H9 (cell line): ENCODE results near the gene TMEM161A. TPM values are rescaled to one million over a fixed set of nuclear protein-coding genes. Genes with fewer than 3 reads are reported as not detected.

Source experiments
- DNase-seq: peaks from one replicate; pipeline ENCODE4 v3.0.0-alpha.2; 2017
- H2AFZ ChIP-seq: one replicate; pipeline ENCODE4 v1.6.1; 2013; ENCODE audit warnings: mild to moderate bottlenecking, low read length, control low read depth, moderate library complexity
- H2AK5ac ChIP-seq: 2 replicates; pipeline ENCODE4 v1.6.1; 2013; ENCODE audit warnings: low read length, control low read depth, mixed read lengths; ENCODE audit not compliant: insufficient read length
- H2BK120ac ChIP-seq: one replicate; pipeline ENCODE4 v1.6.1; 2013; ENCODE audit warnings: low read depth, mild to moderate bottlenecking, low read length, control low read depth, inconsistent platforms; ENCODE audit not compliant: poor library complexity, severe bottlenecking
- H2BK12ac ChIP-seq: 2 replicates; pipeline ENCODE4 v1.6.1; 2013; ENCODE audit warnings: low read length, control low read depth, mixed read lengths, low read depth; ENCODE audit not compliant: insufficient read length
- H2BK15ac ChIP-seq: 2 replicates; pipeline ENCODE4 v1.6.1; 2013; ENCODE audit warnings: low read depth, low read length, control low read depth
- H2BK20ac ChIP-seq: one replicate; pipeline ENCODE4 v1.6.1; 2013; ENCODE audit warnings: low read depth, mild to moderate bottlenecking, low read length, control low read depth, inconsistent platforms; ENCODE audit not compliant: poor library complexity, severe bottlenecking
- H2BK5ac ChIP-seq: 2 replicates; pipeline ENCODE4 v1.6.1; 2013; ENCODE audit warnings: low read length, control low read depth, mixed read lengths; ENCODE audit not compliant: insufficient read length
- H3K14ac ChIP-seq: 2 replicates; pipeline ENCODE4 v1.6.1; 2013; ENCODE audit warnings: low read length, control low read depth; ENCODE audit not compliant: insufficient read depth
- H3K18ac ChIP-seq: 2 replicates; pipeline ENCODE4 v1.6.1; 2013; ENCODE audit warnings: low read depth, mild to moderate bottlenecking, mixed read lengths, low read length, control low read depth; ENCODE audit not compliant: insufficient read length
- H3K23ac ChIP-seq: 2 replicates; pipeline ENCODE4 v1.6.1; 2013; ENCODE audit warnings: low read length, control low read depth, mixed read lengths, low read depth; ENCODE audit not compliant: insufficient read length
- H3K23me2 ChIP-seq: 2 replicates; pipeline ENCODE4 v1.6.1; 2013; ENCODE audit warnings: low read depth, mild to moderate bottlenecking, mixed read lengths, low read length, control low read depth; ENCODE audit not compliant: insufficient read length, poor library complexity, severe bottlenecking
- H3K27ac ChIP-seq: 2 replicates; pipeline ENCODE4 v1.5.1; 2013; ENCODE audit warnings: low read length, control low read depth, mixed read lengths, low read depth; ENCODE audit not compliant: insufficient read length
- H3K27me3 ChIP-seq: 2 replicates; pipeline ENCODE4 v1.6.1; 2013; ENCODE audit warnings: low read length, control low read depth, inconsistent platforms; ENCODE audit not compliant: insufficient read depth
- H3K4ac ChIP-seq: 2 replicates; pipeline ENCODE4 v1.6.1; 2013; ENCODE audit warnings: low read depth, mild to moderate bottlenecking, control low read depth, inconsistent platforms, low read length, moderate library complexity
- H3K4me1 ChIP-seq: 2 replicates; pipeline ENCODE4 v1.6.1; 2013; ENCODE audit warnings: low read length, control low read depth, inconsistent platforms; ENCODE audit not compliant: insufficient read depth
- H3K4me2 ChIP-seq: 2 replicates; pipeline ENCODE4 v1.6.1; 2013; ENCODE audit warnings: low read length, control low read depth, mixed read lengths; ENCODE audit not compliant: insufficient read length, insufficient read depth
- H3K56ac ChIP-seq: 2 replicates; pipeline ENCODE4 v1.6.1; 2013; ENCODE audit warnings: low read depth, mild to moderate bottlenecking, mixed read lengths, low read length, control low read depth; ENCODE audit not compliant: insufficient read length
- H3K79me1 ChIP-seq: 2 replicates; pipeline ENCODE4 v1.6.1; 2013; ENCODE audit warnings: low read depth, mild to moderate bottlenecking, moderate library complexity, low read length, control low read depth, inconsistent platforms; ENCODE audit not compliant: insufficient read depth, poor library complexity, severe bottlenecking
- H3K79me2 ChIP-seq: 2 replicates; pipeline ENCODE4 v1.6.1; 2013; ENCODE audit warnings: low read length, control low read depth, inconsistent platforms; ENCODE audit not compliant: insufficient read depth
- H3K9ac ChIP-seq: 2 replicates; pipeline ENCODE4 v1.6.1; 2013; ENCODE audit warnings: low read length, control low read depth, mixed read lengths; ENCODE audit not compliant: insufficient read length; ENCODE audit errors: extremely low read depth
- H3K9me3 ChIP-seq: one replicate; pipeline ENCODE4 v1.6.1; 2013; ENCODE audit warnings: low read depth, low read length, inconsistent platforms; ENCODE audit not compliant: control insufficient read depth
- H3T11ph ChIP-seq: one replicate; pipeline ENCODE4 v1.6.1; 2013; ENCODE audit warnings: mild to moderate bottlenecking, low read length, control low read depth, inconsistent platforms
- H4K20me1 ChIP-seq: one replicate; pipeline ENCODE4 v1.6.1; 2013; ENCODE audit not compliant: control insufficient read depth, insufficient read length, insufficient read depth
- H4K5ac ChIP-seq: 2 replicates; pipeline ENCODE4 v1.6.1; 2013; ENCODE audit warnings: low read depth, mild to moderate bottlenecking, mixed read lengths, low read length, control low read depth; ENCODE audit not compliant: insufficient read length
- H4K8ac ChIP-seq: replicated peaks from 2 replicates; pipeline ENCODE4 v1.6.1; 2013; ENCODE audit warnings: low read length, control low read depth, mixed read lengths, low read depth; ENCODE audit not compliant: insufficient read length
- H4K91ac ChIP-seq: 2 replicates; pipeline ENCODE4 v1.6.1; 2013; ENCODE audit warnings: low read depth, mild to moderate bottlenecking, moderate library complexity, mixed read lengths, low read length, control low read depth; ENCODE audit not compliant: insufficient read length
- H3K27ac Mint-ChIP-seq, 3 experiments: 2 replicates in 2 of 3; 3 replicates in 1 of 3; pipeline ENCODE4 v1.8.0; 2020 to 2021; ENCODE audit warnings: mixed read lengths in 3 of 3, mild to moderate bottlenecking in 1 of 3, moderate library complexity in 1 of 3
- H3K27me3 Mint-ChIP-seq: 2 replicates; pipeline ENCODE4 v1.8.0; 2021; ENCODE audit warnings: low read depth, mild to moderate bottlenecking, moderate library complexity, mixed read lengths
- H3K36me3 Mint-ChIP-seq, 3 experiments: 2 replicates in 2 of 3; 3 replicates in 1 of 3; pipeline ENCODE4 v1.8.0; 2020 to 2021; ENCODE audit warnings: low read depth in 3 of 3, mixed read lengths in 3 of 3; ENCODE audit not compliant: insufficient read depth in 1 of 3
- H3K4me1 Mint-ChIP-seq, 2 experiments: 2 replicates each; pipeline ENCODE4 v1.8.0; 2020; ENCODE audit warnings: mixed read lengths in 2 of 2
- H3K4me3 Mint-ChIP-seq, 2 experiments: 2 replicates in 1 of 2; 3 replicates in 1 of 2; pipeline ENCODE4 v1.8.0; 2020 to 2021; ENCODE audit warnings: mild to moderate bottlenecking in 2 of 2, mixed read lengths in 2 of 2, moderate library complexity in 1 of 2
- H3K9me3 Mint-ChIP-seq, 2 experiments: 2 replicates in 1 of 2; 3 replicates in 1 of 2; pipeline ENCODE4 v1.8.0; 2020; ENCODE audit warnings: mild to moderate bottlenecking in 2 of 2, mixed read lengths in 2 of 2, moderate library complexity in 1 of 2
- WGBS: extraction: QIAGEN DNeasy Blood & Tissue Kit; methylation state at CpG from one replicate; pipeline ENCODE4 v1.1.7; 2013; ENCODE audit warnings: missing lambda C conversion rate, low lambda C conversion rate, mixed read lengths; ENCODE audit not compliant: insufficient read length; ENCODE audit errors: extremely low coverage; 5-methylcytosine and 5-hydroxymethylcytosine counted together
- total RNA-seq: library from RNA; stranded (reverse); gene quantifications from 2 replicates; pipeline ENCODE4 v1.2.1, GENCODE V29; 2021
- TF ChIP-seq, protein P1 (sequence below): fragments of 200-600 bp; sonication (generic); conservative IDR thresholded peaks from 3 replicates; pipeline ENCODE4 v1.8.0; 2021; ENCODE audit warnings: antibody characterized with exemption, mild to moderate bottlenecking

TMEM161A gene
- total RNA-seq, 1 experiment from 2014 or later = 40.9 TPM

DNA sequence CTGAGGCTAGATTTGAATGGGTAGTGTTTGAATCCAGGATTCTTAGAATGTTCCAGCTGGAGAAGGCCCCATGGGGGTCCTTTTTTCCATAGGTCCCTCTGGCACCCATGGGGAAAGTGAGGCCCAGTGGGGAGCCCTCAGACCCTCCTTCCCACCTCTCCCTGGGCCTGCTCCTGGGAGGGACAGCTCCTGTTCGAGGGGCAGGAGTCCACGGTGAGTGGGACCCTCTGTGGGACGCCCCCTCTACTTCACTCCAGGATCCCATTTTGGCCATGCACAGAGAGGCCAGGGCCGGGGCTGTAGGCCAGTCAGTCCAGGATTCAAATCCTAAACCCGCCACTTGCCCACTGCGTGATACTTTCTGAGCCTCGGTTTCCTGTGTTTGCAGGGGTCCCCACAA lies 24.2 kb upstream of the TMEM161A start:
- no peak overlapping the region for H3K14ac ChIP-seq
- H4K8ac ChIP-seq = no peak overlapping the region
- Mint-ChIP-seq H3K27me3 (peaks cover 26% of the 10 kb centered on the region), H3K27ac (no peak overlapping the region), H3K4me1 (peaks cover 6 to 21% of the 10 kb centered on the region in 2 experiments), H3K9me3 (no peaks in the 10 kb centered on the region), H3K4me3 (no peak overlapping the region), H3K36me3 (no peaks in the 10 kb centered on the region; a peak in 2 of 7 replicates)
- no peaks in the 10 kb centered on the region for H3K79me1 ChIP-seq
- H2BK15ac ChIP-seq = no peak overlapping the region
- no peaks in the 10 kb centered on the region for H3K79me2 ChIP-seq
- H2AK5ac ChIP-seq = no peak overlapping the region
- H2BK5ac ChIP-seq = no peak overlapping the region
- WGBS = no CpG with 5 or more reads among the region's 7 CpGs
- H3K4me2 ChIP-seq = no peak overlapping the region
- no peaks in the 10 kb centered on the region for H3K4me1 ChIP-seq
- H4K20me1 ChIP-seq = no peaks in the 10 kb centered on the region
- H3K23ac ChIP-seq = no peak overlapping the region
- no peaks in the 10 kb centered on the region for H3K23me2 ChIP-seq
- no peaks in the 10 kb centered on the region for H3K27me3 ChIP-seq
- DNase-seq = no peak
- no peak overlapping the region for H4K91ac ChIP-seq
- H3T11ph ChIP-seq = no peak overlapping the region
- no peak overlapping the region for H3K4ac ChIP-seq
- no peak overlapping the region for H2BK120ac ChIP-seq
- H2BK20ac ChIP-seq = no peak overlapping the region
- H3K9me3 ChIP-seq = no peaks in the 10 kb centered on the region
- no peak overlapping the region for H3K27ac ChIP-seq
- H2AFZ ChIP-seq = no peak overlapping the region
- no peak overlapping the region for H4K5ac ChIP-seq
- no peak overlapping the region for H3K9ac ChIP-seq
- H2BK12ac ChIP-seq = no peak overlapping the region
- no peak overlapping the region for H3K18ac ChIP-seq
- H3K56ac ChIP-seq = no peak overlapping the region
- TF ChIP-seq, protein P1, sequence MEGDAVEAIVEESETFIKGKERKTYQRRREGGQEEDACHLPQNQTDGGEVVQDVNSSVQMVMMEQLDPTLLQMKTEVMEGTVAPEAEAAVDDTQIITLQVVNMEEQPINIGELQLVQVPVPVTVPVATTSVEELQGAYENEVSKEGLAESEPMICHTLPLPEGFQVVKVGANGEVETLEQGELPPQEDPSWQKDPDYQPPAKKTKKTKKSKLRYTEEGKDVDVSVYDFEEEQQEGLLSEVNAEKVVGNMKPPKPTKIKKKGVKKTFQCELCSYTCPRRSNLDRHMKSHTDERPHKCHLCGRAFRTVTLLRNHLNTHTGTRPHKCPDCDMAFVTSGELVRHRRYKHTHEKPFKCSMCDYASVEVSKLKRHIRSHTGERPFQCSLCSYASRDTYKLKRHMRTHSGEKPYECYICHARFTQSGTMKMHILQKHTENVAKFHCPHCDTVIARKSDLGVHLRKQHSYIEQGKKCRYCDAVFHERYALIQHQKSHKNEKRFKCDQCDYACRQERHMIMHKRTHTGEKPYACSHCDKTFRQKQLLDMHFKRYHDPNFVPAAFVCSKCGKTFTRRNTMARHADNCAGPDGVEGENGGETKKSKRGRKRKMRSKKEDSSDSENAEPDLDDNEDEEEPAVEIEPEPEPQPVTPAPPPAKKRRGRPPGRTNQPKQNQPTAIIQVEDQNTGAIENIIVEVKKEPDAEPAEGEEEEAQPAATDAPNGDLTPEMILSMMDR = no peak
